GM06990 (cell line): Measurements from ENCODE around the gene AUTS2.

Source experiments
- DNase-seq: peaks from one replicate; pipeline ENCODE4 v3.0.0-alpha.2; 2011; ENCODE audit not compliant: insufficient read length; ENCODE audit errors: extremely low read depth
- H3K27me3 ChIP-seq: replicated peaks from 2 replicates; pipeline ENCODE4 v1.6.0; 2011; ENCODE audit warnings: low read length; ENCODE audit not compliant: control insufficient read depth, insufficient read depth
- H3K36me3 ChIP-seq: 2 replicates; pipeline ENCODE4 v1.5.1; 2011; ENCODE audit warnings: low read length; ENCODE audit not compliant: control insufficient read depth, insufficient read depth
- H3K4me3 ChIP-seq: replicated peaks from 2 replicates; pipeline ENCODE4 v1.5.1; 2011; ENCODE audit warnings: low read depth, mild to moderate bottlenecking, control low read depth, low read length
- CTCF ChIP-seq: IDR thresholded peaks from 2 replicates; pipeline ENCODE4 v1.5.1; 2011; ENCODE audit warnings: low read length, control low read depth, mild to moderate bottlenecking, inconsistent platforms; ENCODE audit not compliant: insufficient read depth, poor library complexity, severe bottlenecking

The AUTS2 gene

GRCh38 chr7:70014472-70015177 lies 416.4 kb downstream of the AUTS2 start:
- no peak overlapping the region for H3K4me3 ChIP-seq
- no peak for TF ChIP-seq CTCF
- H3K36me3 ChIP-seq, result no peaks in the 10 kb centered on the region
- no peaks in the 10 kb centered on the region for H3K27me3 ChIP-seq
- no peak for DNase-seq

GRCh38 chr7:70015353-70015752 lies 417.1 kb downstream of the AUTS2 start:
- H3K4me3 ChIP-seq, result no peak overlapping the region
- no peak for DNase-seq

GRCh38 chr7:70016044-70016770 lies 417.9 kb downstream of the AUTS2 start:
- no peak for DNase-seq
- no peaks in the 10 kb centered on the region for H3K36me3 ChIP-seq
- H3K27me3 ChIP-seq, result no peaks in the 10 kb centered on the region
- no peak for TF ChIP-seq CTCF
- H3K4me3 ChIP-seq, result no peak overlapping the region

More at GRCh38 chr7:70015353-70015752, 417.1 kb downstream of the AUTS2 start:
- no peaks in the 10 kb centered on the region for H3K27me3 ChIP-seq
- H3K36me3 ChIP-seq, result no peaks in the 10 kb centered on the region
- TF ChIP-seq CTCF, result no peak

GRCh38 chr7:70017357-70017756 lies 419.1 kb downstream of the AUTS2 start:
- TF ChIP-seq CTCF, result no peak
- H3K27me3 ChIP-seq, result no peaks in the 10 kb centered on the region
- no peaks in the 10 kb centered on the region for H3K36me3 ChIP-seq
- no peak for DNase-seq
- H3K4me3 ChIP-seq, result no peak overlapping the region

GRCh38 chr7:70018700-70019099 lies 420.4 kb downstream of the AUTS2 start:
- no peak for TF ChIP-seq CTCF
- no peaks in the 10 kb centered on the region for H3K36me3 ChIP-seq
- DNase-seq, result no peak
- no peak overlapping the region for H3K4me3 ChIP-seq
- no peaks in the 10 kb centered on the region for H3K27me3 ChIP-seq
